VCaP (cell line): Measurements from ENCODE around the gene TEX13A.

Source experiments
- H3K27ac ChIP-seq: fragments of 450-650 bp; 2 replicates; pipeline ENCODE4 v1.5.1; 2017
- TF ChIP-seq, protein P1 (sequence below): fragments of 450-650 bp; conservative IDR thresholded peaks from 2 replicates; pipeline ENCODE4 v1.5.1; 2017; ENCODE audit warnings: mild to moderate bottlenecking, moderate library complexity

Gene TEX13A

DNA sequence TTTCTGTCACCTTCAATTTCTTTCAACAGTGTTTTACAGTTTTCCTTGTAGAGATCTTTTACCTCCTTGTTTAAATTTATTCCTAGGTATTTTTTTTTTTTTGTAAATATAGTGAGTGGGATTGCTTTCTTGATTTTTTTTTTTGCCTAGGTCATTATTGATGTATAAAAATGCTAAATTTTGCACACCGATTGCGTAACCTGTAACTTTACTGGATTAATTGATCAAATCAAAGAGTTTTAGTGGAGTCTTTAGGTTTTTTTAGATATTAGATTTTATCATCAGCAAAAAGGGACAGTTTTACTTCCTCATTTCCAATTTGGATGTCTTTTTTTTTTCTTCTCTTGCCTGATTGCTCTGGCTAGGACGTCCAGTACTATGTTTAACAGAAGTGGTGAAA lies 40.9 kb downstream of the TEX13A start:
- TF ChIP-seq, protein P1, sequence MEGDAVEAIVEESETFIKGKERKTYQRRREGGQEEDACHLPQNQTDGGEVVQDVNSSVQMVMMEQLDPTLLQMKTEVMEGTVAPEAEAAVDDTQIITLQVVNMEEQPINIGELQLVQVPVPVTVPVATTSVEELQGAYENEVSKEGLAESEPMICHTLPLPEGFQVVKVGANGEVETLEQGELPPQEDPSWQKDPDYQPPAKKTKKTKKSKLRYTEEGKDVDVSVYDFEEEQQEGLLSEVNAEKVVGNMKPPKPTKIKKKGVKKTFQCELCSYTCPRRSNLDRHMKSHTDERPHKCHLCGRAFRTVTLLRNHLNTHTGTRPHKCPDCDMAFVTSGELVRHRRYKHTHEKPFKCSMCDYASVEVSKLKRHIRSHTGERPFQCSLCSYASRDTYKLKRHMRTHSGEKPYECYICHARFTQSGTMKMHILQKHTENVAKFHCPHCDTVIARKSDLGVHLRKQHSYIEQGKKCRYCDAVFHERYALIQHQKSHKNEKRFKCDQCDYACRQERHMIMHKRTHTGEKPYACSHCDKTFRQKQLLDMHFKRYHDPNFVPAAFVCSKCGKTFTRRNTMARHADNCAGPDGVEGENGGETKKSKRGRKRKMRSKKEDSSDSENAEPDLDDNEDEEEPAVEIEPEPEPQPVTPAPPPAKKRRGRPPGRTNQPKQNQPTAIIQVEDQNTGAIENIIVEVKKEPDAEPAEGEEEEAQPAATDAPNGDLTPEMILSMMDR: no peak
- no peak overlapping the region for H3K27ac ChIP-seq

DNA sequence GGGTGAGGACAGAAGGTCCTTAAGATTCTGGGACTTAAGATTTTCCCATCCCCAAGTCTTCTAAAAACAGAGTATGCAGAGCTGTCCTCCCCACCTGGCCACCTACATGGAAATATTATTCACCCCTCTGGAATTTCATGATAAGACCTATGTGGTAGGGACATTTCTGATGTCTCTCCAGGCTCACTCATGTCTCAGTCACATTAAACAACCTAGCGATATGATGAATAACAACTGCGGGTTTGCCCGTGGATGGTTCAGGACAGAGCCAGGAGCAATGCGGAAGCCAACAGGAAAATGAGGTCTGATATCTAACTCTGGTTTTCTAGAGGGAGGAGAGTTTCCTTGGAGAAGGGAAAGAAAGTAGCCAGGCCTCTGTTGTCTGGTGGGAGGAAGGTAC lies 47.4 kb downstream of the TEX13A start:
- H3K27ac ChIP-seq: no peak overlapping the region
- TF ChIP-seq, protein P1: no peak
